Measurements from ENCODE around the gene CCDC192. TPM values are rescaled to one million over a fixed set of nuclear protein-coding genes. Genes with fewer than 3 reads are reported as not detected.
"Not testable (repeated sequence)": the region's sequence is repeated elsewhere in the genome, so short reads cannot be mapped to it uniquely, and the experiment has no call there.

Gene CCDC192
- total RNA-seq, 1 experiment from 2014 or later: not detected

DNA sequence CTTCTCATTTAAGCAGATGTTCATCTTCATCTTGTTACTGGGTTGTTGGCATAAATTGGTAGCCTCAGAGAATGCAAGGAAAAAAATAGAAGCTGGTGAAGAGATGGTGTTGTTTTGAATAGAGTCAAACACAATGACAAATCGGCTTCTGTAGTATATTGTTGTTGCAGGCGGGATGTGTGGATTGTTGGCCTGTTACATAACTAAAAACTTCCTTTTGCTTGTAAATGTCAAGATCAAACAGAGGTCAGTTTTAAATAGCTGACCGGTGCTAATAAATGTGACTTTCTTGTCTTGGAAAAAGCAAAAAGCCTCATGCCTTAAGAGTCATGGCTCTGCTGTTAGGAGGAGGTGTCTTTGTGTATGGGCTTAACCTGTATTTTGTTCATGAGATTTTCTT is 59.2 kb downstream of the CCDC192 start:
- no peak for DNase-seq (ENCODE audit: low spot score)

DNA sequence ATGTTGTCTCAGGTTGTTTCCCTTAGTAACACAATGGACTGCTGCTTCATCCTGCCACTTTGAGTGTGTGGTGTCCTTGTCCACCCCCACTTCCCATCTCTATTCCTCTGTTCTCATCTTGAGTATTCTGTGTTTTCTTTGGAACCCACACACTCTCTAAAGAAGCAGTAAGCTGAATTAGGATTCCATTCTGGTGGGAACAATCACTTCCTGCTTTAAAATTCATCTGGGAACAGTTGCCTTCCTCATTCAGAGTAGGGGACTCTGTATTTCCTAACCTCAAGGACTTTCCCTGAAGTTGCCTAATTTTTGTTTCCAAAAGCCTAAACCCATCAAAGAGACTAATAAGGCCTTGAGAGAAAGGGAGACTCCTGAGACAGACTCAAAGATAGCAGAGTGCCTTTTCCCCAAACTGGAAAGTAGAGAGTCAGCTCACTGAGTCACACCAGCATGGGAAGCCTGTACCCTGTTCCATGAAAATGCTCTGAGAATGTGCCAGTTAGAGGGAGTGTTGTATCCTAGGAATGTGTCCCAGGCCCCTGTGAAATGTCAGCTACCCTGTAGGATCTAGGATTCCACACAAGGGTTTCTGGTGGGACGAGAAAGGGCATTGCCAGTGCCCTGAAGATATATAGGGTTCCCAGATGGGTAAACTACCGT is 63.6 kb downstream of the CCDC192 start:
- DNase-seq (ENCODE audit: low spot score): no peak

DNA sequence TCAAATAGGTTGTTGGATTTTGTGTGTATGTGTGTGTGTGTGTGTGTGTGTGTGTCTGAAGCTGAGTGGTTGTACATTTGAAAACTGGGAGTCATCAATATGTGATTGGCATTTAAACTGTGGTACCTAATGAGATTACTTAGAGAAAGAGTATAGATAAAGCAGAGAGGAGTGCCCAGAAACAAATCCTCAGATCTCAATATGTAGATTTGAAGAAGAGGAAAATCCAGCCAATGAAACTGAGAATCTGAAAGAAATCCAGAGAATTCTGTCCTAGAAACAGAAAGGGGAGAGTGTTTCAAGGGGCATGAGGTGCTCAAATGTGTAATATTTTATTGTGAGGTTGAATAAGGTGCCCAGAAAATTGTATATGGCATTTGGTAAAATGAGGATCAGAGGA is 66.2 kb downstream of the CCDC192 start:
- no peak for DNase-seq (ENCODE audit: low spot score)

DNA sequence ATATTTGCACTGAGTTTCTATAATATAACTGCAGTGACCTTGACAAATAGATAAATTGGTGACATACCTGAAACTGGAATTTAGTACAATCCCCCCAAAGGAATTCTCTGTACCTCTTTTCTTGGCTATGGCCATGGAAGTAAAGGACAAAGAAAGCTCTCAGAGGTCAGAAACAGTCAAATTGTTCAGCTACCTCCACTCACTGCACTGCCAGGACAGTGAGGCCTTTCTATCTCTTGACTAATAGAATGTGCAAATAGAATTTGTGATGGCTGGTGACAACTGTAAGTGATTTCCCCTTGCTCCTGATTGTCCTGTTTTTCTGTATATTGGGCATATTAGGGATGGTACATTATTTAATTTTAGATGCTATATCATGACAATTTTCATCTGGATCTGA is 67.1 kb downstream of the CCDC192 start:
- no peak for DNase-seq (ENCODE audit: low spot score)

DNA sequence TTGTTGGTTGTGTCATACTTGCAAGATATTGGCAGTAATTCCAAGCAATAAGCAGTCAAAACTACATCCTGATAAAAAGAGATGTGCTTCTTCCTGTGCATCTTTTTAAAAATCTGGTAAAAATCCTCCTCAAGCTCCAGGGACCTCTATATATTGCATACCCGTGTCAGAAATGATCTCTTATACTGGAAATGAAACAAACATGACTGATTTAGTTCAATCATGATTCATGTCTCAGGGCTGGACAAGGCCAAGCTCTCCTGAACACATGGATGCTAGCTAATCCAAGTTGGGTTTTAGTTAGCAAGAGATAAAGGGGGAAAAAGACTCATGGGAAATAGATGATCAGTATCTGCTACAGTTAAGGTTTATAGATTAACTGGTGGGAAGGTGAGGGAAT is 69.3 kb downstream of the CCDC192 start:
- no peak for DNase-seq (ENCODE audit: low spot score)

DNA sequence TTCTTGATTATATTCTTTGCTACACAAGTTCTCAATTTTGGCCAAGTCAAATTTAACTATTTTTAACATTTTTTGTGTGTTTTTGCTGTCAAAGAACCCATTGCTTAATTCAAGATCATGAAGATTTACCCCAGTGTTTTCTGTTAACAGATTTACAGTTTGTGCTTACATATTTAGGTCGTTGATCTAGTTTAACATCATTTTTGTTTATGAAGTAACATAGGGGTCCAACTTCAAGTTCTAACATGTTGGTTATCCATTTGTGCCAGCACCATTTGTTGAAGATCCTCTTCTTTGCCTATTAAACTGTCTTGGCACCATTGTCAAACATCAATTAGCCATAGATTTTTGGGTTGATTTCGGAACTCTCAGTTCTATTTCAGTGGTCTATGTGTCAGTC is 71.0 kb downstream of the CCDC192 start:
- DNase-seq (ENCODE audit: low spot score): no peak

GRCh38 chr5:127776477-127776876 is 73.3 kb downstream of the CCDC192 start:
- DNase-seq (ENCODE audit: low spot score): no peak

DNA sequence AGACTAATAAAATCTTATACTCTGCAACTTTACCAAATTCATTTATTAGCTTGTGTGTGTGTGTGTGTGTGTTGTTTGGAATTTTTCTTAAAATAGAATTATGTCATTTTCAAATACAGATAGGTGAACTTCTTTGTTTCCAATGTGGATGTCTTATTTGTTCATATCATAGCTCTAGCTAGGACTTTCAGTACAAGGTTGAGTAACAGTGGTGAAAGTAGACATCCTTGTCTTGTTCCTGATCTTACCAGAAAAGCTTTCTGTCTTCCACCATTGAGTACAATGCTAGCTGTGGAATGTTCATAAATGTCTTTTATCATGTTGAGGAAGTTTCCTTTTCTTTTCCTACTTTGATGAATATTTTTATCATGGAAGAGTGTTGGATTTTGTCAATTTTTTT is 74.8 kb downstream of the CCDC192 start:
- no peak for DNase-seq (ENCODE audit: low spot score)

DNA sequence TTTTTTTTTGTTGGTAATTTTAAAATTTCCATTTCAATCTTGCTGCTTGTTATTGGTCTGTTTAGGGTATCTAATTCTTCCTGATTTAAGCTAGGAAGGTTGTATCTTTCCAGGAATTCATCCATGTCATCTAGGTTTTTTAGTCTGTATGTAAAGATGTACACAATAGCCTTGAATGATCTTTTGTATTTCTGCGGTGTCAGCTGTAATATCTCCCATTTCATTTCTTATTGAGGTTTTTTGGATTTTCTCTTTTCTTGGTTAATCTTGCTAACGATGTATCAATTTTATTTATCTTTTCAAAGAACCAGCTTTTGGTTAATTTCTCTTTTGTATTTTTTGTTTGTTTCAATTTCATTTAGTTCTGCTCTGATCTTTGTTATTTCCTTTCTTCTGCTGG is 79.3 kb downstream of the CCDC192 start:
- DNase-seq (ENCODE audit: low spot score): not testable (repeated sequence)

GRCh38 chr5:127785098-127785927 is 82.1 kb downstream of the CCDC192 start:
- peak; percentile 93 for DNase-seq (ENCODE audit: low spot score)

GRCh38 chr5:127791439-127791838 is 88.2 kb downstream of the CCDC192 start:
- DNase-seq (ENCODE audit: low spot score): no peak

GRCh38 chr5:127791908-127792307 is 88.7 kb downstream of the CCDC192 start:
- DNase-seq (ENCODE audit: low spot score): not testable (repeated sequence)

GRCh38 chr5:127793052-127793451 is 89.9 kb downstream of the CCDC192 start:
- no peak for DNase-seq (ENCODE audit: low spot score)

DNA sequence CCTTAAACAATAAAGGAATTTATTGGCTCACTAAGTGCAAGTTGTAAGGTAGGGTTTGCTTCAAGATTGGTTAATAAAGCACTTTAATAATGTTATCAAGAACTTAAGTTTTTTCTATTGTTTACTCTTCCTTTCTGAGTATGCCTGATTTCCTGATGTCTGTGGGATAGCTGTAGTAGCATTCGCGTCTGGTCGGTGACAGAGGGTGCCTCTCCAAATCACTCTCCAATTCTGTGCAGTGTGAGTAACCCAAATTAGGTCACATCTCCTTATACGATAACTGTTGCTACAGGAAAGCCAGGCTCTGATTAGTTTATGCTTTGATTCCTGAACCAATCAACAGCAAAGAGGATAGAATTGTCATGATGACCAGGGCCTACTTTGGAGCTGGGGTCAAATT is 90.7 kb downstream of the CCDC192 start:
- DNase-seq (ENCODE audit: low spot score): no peak

GRCh38 chr5:127796211-127796610 is 93.0 kb downstream of the CCDC192 start:
- DNase-seq (ENCODE audit: low spot score): no peak

DNA sequence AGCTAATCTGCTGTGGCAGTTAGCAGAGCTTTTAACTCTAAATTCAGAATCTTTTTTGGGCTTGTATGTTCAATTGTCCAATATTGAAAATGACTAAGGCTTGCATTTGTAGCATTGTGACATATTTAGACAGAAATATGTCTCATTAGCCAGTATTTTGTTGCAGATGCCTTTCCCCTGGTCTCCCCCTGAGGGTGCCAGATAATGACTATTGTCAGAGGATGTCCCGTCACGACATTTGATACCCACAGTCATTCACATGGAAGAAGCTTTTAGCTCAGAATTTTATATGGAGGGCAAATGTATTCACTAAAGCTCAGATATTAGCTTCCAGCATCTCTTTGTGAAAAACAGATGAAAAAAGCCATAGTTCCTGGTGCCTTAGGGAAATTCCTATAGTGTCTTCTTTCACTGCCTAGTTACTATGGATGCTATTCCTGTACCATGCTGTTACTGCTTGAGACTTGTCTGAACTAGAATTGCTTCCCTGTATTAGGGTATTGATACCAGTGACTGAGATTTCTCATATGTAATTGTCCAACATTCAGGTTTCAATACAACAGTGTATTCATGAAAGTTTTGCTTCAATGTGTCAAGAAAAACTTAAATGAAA is 96.2 kb downstream of the CCDC192 start:
- DNase-seq (ENCODE audit: low spot score): no peak

DNA sequence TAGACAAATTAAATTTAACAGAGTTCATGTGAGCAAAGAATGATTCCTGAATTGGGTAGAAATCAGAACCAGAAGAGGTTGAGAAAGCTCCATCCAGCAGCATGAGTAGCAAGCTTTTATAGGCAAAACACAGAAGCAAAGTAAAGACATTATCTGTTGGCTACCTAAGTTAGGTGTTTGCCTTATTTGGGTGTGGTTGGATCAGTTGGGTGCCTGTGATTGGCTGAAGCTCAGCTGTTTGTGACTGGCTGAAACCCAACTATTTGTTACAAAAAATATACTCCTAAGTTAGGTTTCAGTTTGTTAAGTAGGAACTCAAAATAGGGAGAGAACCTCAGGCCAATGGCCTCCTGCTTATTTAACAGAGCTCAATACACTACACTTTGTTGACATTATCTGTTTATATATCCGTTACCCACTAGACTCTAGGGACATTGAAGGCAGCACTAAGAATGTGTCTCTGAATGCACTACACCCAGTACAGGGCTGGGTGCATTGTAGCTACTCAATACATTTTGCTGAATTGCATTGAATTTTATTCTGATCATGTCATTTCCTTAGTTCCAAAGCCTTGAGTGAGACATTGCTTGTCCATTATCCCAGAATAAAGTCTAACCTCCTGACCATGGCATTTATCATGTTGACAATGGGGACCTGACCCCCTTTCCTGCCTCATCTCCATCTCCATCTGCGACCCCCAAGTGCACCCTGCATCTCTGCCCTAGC is 98.7 kb downstream of the CCDC192 start:
- DNase-seq (ENCODE audit: low spot score): peak; percentile 17

DNA sequence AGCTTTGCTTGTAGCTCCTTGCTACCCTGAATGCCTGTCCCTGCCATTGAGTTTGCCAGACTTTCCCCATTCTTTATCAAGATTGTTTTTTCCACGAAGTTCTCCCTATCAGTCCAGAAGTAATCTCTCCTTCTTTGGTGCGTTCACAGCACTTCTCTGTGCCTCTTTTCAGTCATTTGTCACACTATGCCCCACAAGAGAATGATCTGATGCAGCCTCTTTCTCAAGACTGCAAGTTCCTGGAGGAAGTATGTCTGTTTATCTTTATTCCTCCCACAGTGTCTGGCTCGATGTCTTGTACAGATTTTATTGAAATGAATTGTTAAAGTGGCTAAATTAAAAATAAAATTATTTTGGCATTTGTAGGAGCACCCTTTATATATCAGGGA is 99.3 kb downstream of the CCDC192 start:
- DNase-seq (ENCODE audit: low spot score): no peak

DNA sequence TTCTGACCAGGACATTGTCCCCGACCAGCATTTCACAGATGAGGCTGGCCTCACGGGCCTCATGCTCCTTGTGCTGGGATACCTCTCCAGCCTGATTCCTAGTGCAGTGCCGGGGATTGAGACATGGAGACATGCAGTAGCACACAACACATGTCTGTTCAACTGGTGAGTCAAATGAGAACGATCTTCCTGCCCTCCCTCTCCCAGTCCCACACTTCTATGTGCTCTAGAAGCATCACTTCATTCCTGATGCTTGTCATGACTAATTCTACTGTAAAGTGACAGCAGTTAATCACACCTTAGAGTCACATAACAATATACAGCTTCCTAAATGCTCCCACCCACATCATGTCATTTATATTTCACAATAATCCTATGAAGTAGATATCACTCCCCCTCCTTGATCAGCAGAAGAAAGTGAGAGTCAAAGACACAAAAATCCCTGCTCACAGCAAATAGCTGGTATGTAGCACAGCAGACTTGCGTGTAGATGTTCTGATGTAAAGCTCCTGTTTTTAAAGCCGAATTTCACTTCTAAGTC is 101.8 kb downstream of the CCDC192 start:
- DNase-seq (ENCODE audit: low spot score): no peak

DNA sequence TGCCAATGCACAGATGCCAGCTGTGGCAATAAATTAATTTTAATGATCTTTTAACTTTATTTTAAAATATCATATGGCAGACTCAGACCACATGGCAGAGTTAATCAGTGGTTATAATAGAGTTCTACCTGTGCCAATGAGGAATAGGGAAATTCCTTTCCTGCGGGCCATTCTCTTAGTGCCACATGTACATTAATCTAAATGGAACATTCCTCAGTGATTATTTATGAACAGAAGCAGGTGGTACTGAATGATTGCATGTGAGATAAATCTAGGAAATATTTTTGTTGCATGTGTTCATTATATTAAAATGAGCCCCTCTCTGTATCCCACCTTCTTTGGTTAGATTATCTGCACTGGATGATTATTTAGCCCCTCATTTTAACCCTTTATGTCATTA is 102.3 kb downstream of the CCDC192 start:
- DNase-seq (ENCODE audit: low spot score): no peak

GRCh38 chr5:127806776-127807175 is 103.6 kb downstream of the CCDC192 start:
- no peak for DNase-seq (ENCODE audit: low spot score)

- DNase-seq (ENCODE audit: low spot score): no peak
These were observed 106.3 kb downstream of the CCDC192 start for GRCh38 chr5:127809533-127809932.
